Heart left ventricle (tissue), 13 donors: Measurements from ENCODE around the gene MICAL2.

Experiments used
- POLR2A ChIP-seq, 2 donors: fragments of 450-650 bp; IDR thresholded peaks; one replicate each; pipeline ENCODE4 v1.6.1; 2017; ENCODE audit warnings: antibody characterized with exemption in 2 of 2, mild to moderate bottlenecking in 2 of 2, moderate library complexity in 2 of 2
- TF ChIP-seq, protein P1 (sequence below), 12 donors: fragments of 200-600 bp; sonication (generic) in 4 of 12; IDR thresholded peaks; one replicate each; pipeline versions ENCODE4 v1.5.0 to v1.8.0; 2018 to 2022; ENCODE audit warnings: antibody characterized with exemption in 12 of 12, mild to moderate bottlenecking in 5 of 12
- donor health status: ischemic (EF 13 %, LVEDD 7.1; RV severe dilation, severe dysfunction).
- donor health status: DM: no; HTN: yes; CAD: no.
- donor health status: DM: no; HTN: no; CAD: no.
- donor health status: ischemic (EF 25% LVEDD 6.9; RV normal size, moderate dysfunction).
- donor health status: ischemic (EF 25% LVEDD 5.7; RV mildly dilated, moderate dysfunction).
- donor health status: ischemic (EF 35%, LVEDD 5.7; RV mildly dilated, moderate dysfunction).
- donor health status: nonischemic (EF 11% LVEDD 7.7; RV severe dilation, severe dysfunction).
- donor health status: DM: yes; HTN: yes; CAD: no.
- donor health status: PGD.
- donor health status: ischemic (EF 29% LVEDD 5.4; RV normal size, mild dysfunction).
- donor health status: nonischemic (EF 23%, LVEDD 6.1; RV moderate dilation, normal function).

DNA sequence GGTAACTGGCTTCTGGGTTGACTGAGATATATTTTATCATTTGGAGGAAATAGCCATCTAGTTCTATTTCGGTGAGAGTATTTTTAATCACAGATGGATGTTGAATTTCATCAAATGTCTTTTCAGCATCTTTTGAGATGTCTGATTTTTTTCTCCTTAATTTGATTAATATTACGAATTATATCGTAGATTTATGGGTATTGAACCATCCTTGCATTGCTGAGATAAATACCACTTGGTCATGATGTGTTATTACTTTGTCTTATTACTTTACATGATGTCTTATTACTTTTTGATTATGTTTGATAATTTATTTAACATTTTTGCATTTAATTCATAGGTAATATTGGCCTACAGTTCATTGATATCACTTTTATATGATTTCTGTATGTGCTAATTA is 188.2 kb downstream of the MICAL2 start:
- TF ChIP-seq, protein P1, sequence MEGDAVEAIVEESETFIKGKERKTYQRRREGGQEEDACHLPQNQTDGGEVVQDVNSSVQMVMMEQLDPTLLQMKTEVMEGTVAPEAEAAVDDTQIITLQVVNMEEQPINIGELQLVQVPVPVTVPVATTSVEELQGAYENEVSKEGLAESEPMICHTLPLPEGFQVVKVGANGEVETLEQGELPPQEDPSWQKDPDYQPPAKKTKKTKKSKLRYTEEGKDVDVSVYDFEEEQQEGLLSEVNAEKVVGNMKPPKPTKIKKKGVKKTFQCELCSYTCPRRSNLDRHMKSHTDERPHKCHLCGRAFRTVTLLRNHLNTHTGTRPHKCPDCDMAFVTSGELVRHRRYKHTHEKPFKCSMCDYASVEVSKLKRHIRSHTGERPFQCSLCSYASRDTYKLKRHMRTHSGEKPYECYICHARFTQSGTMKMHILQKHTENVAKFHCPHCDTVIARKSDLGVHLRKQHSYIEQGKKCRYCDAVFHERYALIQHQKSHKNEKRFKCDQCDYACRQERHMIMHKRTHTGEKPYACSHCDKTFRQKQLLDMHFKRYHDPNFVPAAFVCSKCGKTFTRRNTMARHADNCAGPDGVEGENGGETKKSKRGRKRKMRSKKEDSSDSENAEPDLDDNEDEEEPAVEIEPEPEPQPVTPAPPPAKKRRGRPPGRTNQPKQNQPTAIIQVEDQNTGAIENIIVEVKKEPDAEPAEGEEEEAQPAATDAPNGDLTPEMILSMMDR (IDR thresholded peaks at IDR 0.05) = no peak
- no peak for TF ChIP-seq POLR2A (IDR thresholded peaks at IDR 0.05)
